Stimulated activated CD8-positive, alpha-beta memory T cell treated with anti-CD3 and anti-CD28 coated beads, Interleukin-12 subunit alpha, Interleukin-12 subunit beta, amount 100 ng/mL, for 24 hours (primary cell): ENCODE data around the gene KDM6B.

Source experiments
- DNase-seq: peaks from one replicate; pipeline ENCODE4 v3.0.0-alpha.2; 2020; ENCODE audit errors: extremely low read depth

KDM6B gene

DNA sequence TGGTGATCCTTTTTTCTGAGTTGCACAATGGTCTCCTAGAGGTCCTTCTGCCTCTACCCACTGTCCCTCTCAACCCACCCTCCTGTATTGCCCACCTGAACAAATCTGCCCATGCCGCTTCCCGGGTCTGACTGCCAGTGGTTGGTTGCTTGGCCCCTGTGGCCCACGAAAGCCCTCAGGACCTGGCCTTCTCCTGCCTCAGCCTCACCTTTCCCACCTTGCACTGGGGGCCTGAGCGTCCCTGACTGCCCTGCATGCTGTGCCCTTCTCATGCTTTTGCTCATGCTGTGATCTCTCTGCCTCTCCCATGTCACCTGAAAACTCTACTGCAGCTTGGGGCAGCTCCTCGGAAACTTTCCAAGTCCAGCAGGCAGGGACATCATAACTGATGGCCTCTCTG lies 13.8 kb upstream of the KDM6B start:
- no peak for DNase-seq

DNA sequence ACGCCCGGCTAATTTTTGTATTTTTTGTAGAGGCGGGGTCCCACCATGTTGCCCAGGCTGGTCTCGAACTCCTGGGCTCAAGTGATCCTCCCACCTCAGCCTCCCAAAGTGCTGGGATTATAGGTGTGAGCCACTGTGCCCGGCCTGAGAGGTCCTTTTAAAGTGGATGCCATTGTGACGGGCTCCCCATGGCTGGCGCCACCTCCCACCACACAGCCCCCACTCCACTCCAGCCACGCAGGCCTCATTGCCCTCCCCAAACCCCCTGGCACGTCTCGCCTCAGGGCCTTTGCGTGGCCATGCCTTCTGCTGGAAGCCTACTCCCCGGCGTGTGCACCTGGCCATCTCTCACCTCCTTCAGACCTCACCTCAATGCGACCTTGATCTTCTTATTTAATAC lies 11.9 kb upstream of the KDM6B start:
- DNase-seq: no peak

DNA sequence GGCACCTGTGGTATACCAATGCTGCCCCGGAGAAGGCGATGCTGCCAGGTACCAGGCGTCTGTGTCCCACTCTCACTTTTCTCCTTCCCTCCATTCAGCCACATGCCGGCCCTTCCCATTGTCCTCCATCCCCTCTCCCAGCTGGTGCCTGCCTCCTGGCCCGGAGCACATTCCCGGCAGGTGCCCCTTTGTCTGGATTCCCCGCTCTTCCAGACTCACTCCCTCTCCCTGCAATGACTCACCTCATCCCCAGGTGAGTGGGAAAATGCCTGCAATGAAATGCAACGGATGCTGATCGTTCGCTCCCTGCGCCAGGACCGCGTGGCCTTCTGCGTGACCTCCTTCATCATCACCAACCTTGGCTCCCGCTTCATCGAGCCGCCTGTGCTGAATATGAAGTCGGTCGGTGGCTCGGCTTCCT lies 10.4 kb upstream of the KDM6B start:
- no peak for DNase-seq

DNA sequence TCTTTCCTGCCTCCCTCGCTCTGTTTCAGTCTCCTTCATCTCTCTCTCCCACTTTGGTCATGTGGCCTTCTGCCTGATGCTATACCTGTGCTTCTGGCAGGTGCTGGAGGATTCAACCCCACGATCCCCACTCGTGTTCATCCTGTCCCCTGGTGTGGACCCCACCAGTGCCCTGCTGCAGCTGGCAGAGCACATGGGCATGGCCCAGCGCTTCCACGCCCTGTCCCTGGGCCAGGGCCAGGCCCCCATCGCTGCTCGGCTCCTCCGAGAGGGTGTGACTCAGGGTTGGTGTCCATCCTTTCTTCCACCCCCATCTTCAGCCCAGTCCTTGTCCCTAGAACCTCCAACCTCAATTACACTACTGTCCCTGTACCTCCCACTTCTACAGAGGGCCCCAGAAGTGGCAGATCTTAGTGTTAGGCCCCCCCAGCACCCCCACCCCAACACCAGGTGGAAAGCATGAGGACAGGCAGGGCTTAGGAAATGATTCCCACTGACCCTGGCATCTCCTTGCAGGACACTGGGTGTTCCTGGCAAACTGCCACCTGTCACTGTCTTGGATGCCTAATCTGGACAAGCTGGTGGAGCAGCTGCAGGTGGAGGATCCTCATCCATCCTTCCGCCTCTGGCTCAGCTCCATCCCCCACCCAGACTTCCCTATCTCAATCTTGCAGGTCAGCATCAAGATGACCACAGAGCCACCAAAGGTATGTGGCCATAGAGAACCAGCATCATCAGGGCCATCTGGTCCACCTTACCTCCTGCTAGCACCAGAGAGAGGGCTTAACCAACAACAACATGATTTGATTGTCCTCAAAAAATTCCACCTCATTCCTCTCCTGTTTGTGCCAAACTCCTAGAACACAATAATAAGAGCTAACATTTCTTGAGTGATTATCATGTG lies 9.7 kb upstream of the KDM6B start:
- DNase-seq: no peak

DNA sequence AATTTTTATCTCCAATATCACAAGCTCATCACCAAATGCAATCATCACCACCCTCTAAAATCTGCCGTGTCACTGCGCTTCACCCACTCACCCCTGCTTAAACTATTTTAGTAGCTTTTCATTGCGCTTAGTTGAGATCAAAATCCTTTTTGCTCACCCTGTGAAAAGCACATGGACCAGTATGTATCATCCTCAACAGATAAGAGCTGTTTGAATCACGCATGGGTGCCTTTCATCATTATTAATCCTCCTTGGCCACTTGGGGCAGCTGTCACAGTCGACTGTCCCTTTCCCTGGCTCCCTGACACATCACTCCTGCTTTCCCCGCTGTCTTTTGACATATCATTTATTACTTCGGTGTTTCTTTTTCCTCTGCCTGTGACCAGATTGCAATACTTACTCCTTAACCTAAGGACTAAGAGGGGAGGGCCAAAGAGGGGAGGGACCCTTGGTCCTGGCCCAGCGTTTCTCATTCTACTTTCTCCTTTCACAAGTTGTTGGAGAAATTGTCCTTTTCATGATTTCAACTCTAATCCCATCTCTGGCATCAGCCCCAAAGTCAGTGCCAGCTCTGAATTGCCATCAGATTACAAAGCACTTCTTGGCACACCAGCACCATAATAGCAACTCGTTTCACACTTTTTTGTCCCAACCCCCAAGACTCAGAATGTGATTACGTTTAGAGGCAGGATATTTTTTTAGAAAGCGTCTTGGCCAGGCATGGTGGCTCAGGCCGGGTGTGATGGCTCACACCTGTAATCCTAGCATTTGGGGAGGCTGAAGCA lies 8.6 kb upstream of the KDM6B start:
- no peak for DNase-seq

DNA sequence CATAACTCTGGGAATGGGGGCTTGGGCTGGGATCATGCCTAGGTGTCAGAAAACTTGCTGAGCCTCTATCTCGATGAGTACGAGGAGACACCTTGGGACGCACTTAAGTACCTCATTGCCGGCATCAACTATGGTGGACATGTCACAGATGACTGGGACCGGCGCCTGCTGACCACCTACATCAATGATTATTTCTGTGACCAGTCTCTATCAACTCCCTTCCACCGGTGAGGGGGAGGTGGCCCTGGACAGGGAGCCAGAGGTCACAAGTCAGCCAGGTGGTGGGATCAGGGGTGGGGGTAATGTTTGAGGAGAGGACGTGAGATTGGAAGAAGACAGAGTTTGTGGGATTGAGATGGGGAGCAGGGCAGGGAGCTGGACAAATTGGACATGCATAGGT lies 3.4 kb upstream of the KDM6B start:
- no peak for DNase-seq

DNA sequence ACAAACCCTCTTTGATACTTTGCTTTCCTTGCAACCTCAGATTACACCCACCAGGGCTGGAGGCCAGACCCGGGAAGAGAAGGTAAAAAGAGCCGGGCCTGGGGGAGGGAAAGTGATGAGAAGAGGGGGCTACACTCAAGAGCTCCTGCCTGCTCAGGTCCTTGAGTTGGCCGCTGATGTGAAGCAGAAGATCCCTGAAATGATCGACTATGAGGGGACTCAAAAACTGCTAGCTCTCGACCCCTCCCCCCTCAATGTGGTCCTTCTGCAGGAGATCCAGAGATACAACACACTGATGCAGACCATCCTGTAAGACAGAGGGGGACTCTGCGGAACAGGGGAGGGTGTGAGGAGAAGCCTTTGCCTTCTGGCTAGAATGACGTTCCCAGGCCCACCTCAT lies 2.8 kb upstream of the KDM6B start:
- DNase-seq: no peak

DNA sequence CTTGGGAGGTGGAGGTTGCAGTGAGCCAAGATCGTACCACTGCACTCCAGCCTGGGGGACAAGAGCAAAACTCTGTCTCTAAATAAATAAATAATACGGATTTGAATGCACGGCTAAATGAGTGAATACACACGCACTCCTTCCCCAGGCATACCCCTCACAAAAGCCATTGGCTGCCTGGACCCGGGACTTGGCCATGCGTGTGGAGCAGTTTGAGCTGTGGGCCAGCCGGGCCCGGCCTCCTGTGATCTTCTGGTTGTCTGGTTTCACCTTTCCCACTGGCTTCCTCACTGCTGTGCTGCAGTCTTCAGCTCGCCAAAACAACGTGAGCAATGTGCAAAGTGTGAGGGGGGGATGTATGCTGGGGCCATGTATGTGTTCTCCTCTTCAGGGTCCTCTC lies 1.6 kb upstream of the KDM6B start:
- no peak for DNase-seq

DNA sequence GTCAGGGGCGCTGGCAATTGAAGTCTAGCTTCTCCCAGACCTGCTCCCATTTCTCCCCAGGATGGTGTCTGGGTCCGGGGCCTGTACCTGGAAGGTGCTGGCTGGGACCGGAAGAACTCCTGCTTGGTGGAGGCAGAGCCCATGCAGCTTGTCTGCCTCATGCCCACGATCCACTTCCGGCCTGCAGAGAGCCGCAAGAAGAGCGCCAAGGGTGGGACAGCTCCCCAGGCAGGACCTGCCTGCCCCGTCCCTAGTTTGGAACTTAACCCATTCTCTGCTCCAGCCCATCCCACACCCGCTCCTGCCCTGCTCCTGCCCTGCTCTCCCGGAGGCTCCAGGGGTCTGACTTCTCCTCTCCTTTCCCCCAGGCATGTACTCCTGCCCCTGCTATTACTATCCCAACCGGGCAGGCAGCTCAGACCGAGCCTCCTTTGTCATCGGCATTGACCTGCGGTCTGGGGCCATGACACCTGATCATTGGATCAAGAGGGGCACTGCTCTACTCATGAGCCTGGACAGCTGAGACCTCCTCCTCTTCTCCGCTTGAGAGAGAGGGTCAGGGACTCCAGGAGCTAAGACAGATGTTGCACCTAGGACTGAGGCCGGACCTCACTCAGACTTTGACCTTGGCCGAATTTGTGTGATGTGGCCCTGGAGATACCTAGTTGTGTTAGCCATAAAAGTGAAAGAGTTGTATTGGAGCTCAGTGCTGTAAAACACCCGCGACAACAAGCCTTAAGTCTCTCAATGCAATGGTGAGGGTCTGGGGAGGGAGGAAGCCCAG lies 814 bp upstream of the KDM6B start:
- no peak for DNase-seq

DNA sequence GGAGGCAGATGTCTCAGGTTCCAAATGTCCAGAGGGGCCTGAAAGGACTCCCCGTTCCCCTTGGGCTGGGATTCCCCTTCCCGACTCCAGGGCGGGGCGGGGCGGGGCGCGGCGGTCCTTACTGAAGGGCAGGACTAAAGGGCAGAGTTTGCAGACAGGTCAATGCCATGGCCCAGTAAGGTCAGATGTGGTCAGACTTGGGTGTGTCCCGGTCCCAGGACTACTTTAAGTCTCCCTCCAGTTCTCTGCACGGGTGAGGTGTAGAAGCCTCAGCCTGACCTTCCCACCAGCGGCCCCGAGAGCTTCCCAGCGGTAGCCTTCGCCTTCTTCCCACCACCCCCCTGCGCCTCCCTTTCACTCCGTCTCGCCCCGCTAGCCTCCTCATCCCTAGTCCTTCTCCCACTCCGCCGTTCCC lies 532 bp downstream of the KDM6B start:
- DNase-seq: no peak

DNA sequence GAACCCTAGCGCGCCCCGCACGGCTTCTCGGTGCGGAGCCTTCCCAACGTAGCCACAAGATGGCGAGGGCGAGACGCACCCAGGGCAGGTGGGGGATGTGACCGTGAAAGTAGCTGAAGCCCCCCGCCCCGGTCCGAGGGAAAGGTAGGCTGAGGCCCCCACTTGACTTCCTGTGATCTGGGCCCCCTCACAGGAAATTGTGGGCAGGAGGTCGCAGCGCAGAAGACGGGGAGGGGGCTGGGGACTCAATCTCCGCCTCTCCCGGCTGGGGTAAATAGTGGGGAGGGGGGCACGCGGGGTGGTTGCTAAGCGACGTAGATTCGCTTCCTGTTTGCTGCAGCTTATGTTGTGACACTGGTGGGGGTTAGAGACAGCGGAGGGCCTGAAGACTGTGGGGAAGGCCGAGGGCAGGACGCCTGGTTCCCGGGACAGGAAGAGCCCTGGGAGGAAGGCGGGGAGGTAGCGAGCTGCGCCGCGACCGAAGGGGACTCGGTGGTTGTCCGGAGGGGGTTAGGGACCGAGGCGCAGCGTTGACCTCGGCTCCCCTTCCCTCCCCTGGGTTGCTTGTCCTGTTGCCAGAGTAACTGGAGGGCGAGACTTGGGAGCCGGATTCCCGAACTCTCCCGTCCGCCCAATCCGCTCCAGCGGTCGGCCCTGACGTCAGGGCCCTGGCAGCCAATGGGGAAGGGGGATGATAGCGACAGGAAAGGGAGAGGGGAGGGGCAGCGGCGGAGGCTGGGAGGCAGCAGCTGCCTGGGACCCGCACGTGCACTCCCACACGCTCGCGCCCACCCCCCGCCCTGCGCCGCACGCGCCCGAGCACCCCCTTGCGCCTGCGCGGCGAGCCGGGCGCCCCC lies 1.2 kb downstream of the KDM6B start:
- peak; percentile 76 for DNase-seq

DNA sequence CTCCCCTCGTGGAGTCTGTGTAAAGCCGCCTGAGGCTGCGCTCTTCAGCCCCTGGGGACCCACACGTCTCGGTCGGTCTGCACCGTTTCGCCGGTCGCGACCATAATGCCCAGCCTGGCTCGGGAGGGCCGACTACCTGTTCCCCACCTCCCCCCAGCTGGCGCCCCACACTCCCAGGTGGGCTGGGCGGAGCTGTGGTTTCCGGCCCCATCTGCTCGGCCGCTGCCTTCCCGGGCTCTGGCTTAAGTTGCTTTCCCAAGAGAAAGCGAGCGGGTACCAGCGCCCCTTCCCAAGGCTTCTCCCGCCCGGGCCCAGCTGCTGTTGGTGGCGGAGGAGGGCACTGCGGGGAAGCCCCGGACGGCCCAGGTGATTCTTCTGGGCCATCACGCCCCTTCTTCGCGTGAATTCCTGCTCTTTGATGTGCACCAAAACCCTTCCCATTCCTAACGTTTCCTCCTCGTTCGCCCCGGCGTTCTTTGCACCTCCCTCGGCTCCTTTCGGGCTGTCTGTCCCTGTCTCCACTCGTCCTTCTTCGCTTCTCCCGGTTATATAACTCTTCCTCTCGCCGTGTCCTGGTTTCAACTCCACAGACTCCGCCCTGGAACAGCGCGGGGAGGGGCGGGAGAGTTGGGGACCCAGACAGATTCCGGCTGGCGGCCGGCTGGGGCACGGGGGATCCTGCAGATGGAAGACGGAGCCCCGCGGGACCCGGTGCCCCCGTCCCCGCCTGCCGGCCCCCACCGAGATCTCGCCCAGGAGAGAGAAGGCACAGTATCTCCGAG lies 2.0 kb downstream of the KDM6B start:
- no peak for DNase-seq

DNA sequence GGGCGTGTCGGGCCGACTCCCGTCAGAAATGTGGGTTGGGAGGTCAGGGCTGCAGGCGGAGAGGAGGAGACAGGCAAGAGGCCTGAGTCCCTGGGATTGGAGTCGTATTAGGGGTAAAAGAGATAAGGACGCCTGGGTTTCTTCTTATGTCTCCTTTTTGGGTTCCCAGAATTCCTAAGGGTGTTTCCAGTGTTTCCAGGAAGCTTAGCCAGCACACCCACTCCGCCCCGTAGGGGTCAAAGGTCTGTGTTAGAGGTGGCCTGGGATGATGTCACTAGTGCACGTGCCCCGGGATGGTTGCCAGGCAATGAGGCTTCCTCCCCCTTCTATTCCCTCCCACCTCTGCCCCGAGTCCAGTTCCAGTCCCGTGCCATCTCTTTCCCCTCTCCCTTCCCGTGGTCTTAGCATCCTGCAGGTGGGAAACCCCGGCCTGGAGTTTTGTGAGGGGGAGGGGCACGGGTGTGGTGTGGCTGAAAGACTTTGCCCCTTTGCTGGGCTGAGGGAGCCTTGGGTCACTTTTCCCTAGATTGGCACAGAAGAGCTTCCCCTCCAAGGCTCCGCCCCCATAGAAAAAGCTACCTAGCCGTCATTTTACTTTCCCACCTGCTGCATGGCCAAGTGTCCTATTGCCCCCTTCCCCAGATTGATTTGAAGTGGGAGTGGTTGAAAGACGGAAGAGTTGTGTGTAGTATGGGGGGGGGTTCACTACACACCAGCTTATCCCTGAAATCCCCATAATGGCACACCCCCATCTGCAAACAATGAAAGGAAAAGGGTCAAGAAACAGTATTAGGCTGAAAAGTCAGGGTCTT lies 2.8 kb downstream of the KDM6B start:
- peak; percentile 36 for DNase-seq

DNA sequence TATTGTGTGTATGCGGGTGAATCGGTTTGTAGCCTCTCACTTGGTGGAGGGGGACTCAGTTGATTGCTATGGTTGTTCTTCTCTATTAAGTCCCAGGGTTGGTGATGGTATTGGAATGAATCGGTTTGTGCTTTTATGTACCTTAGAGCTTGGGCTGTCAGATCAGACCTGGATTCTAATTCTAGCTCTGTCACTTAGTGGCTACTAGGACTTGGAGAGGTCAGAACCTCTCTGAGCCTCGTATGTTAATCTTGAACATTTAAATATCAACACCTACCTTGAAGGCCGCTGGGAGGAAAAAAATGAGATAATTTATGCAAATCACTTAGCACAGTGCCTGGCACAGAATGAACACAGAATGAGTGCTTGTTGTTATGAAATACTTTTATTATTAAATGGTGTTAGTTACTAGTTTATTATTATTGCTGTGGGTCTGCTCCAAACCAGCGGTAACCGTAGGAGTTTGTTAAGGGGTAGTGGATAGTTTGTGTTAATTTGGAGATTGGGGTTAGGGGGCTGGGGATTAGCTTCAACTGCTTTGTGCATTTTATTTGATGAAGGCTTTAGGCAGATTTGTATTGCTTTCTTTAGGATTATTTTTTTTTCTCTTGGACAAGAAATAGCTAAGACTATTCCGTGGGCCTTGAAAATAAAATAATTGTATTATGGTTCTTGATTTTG lies 3.5 kb downstream of the KDM6B start:
- no peak for DNase-seq

DNA sequence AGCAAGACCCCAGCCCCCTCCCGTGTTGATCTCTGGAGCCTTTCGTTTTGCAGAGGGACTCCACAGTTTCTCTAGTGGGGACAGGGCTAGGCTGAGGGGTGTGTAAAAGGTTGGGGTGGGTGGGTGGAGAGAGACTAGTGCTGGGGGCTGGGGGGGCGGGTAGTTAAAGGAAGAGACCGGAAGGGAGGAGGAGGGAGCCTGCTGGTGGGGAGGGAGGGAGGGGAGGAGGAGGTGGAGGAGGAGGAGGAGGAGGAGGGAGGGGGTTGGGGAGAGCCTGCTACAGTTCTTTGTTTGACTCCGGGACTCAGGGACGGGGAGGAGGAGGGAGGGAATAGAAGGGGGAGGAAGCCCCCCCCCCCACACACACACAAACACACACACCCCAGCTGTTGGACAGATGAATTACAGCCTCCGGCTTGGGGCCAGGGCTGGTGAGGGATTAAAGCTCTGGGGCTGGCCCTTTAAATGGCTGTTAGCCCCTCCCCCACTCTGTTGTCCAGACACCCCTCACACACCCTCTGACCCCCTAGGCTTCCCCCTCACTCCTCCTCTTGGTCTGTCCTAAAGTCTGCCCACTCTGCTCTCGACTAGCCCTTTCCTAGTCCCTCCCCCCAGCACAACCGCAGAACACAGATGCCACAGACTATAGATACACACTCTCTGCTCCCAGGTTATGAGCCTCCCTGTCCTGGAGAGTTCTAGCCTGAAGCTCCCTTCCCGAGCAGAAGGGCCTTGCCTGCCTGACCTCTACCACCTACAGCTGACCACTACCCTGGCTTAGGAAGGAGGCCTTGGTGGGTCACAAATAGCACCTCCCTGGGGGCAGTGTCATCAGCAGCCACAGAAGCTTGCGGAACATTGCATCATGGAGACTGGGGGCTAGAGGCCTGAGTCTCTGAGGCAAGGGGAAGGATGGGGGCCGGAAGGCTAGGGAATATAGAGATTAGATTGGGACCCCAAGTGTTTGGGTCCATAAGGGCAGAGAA lies 4.4 kb downstream of the KDM6B start:
- no peak for DNase-seq

DNA sequence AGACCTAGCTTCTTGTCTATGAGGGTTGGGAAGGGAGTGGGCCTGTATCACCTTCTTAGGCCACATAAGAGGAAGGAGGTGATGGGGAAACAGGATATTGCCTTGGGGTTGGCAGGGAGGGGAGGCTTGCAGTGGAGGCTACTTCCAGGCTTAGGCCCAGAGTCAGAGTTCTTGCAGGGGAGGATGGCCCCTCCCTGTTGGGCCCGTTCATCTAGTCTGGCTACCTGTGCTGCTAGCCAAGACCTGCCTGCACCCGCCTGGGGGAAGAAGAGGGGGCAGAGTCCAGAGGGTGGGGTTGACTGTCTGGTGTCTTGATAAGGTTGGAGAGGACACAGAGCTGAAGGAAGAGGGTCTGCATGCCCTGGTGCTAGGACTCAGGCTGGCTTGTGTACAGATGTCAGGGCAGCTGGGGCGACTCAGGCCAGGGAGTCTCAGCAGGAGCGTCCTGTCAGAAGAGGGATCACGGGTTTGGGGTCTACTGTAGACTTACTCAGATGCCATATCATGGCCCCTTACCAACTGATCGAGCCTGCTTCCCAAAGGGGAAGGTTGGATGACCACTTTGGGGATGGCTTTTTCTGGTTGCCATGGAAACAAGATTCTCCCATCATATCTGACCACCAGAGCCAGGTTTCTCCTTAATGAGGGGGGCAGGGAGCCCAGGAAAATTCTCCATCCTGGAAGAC lies 5.3 kb downstream of the KDM6B start:
- no peak for DNase-seq

DNA sequence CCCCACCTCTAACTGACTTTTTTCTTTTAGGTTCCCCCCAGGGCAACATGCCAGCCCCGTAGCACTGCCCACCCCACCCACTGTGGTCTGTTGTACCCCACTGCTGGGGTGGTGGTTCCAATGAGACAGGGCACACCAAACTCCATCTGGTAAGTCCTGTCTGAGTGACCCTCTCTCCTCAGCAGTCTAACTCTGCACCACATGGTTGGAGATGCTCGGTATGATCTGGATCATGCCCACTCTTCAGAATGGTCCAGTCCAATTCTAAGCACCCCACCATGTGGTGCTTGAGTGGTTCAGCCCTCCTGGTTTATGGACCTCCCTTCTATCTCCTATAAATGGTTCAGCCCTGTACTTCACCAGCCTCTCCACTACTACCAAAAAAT lies 5.9 kb downstream of the KDM6B start:
- DNase-seq: no peak
